GM21447 (cell line): ENCODE measurements around the gene EPS8L1.

Experiments used
- ATAC-seq: cut with Tn5 transposase; IDR thresholded peaks from one replicate; pipeline ENCODE4 v1.9.1; 2021; ENCODE audit not compliant: unreplicated experiment

Gene EPS8L1

DNA sequence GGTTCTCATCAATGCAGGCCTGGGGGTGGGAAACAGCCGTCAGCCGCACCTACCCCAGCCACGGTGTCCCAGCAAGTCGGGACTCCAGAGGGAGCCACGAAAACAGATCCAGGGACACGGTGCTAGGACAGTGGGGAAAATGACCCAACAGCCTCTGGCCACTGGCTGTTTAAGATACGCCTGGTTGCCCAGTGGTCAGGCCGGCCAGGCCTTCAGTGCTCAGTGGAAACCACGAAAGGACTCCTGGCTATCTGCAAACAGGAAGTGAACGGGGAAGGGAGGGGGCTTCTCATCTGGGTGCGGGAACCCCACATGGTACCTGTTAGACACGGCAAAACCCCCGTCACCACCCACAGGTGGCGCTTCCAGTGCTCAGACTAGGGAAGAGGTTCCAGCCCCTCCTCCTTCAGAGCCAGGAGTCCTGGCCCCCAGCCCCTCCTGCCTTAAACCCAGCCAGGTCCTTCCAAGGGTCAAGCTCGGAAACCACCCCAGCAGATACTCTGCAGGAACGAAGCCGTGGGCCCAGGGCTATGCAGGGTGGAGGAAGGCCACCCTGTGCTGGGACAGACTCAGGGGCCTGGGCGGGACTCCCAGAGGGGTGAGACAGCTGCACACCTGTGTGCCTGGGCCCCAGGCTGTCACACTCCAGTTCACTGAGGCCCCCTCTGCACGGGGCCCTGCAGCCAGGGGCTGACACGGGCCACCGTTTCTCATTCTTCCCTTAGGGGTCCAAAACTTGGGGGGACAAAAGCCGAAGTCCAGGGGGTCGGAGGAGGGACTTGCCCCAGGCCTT, 37.3 kb downstream of the EPS8L1 start:
- ATAC-seq = no peak

DNA sequence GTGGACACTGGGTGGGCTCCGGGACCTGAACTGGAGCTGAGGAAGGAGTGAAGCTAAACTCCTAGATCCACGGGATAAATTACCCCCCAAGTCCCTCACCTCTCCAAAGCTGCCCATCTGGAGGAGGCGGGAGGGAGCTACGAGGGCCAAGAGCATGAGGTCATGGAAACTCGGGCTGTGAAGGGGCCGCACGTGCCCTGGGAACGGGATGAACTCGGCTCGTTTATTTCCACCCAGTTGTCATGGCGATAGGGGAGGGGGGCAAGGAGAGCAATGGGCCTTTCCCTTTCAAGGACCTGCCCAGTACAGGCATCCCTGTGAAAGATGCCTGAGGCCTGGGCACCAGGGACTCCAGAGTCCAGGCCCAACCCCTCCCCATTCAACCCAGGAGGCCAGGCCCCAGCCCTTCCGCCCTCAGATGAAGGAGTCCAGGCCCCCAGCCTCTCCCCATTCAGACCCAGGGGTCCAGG, 37.9 kb downstream of the EPS8L1 start:
- no peak for ATAC-seq

GRCh38 chr19:55114566-55115145, 39.0 kb downstream of the EPS8L1 start:
- ATAC-seq = no peak

GRCh38 chr19:55115446-55116065, 39.9 kb downstream of the EPS8L1 start:
- no peak for ATAC-seq

- no peak for ATAC-seq
Observed at GRCh38 chr19:55116232-55116858, 40.7 kb downstream of the EPS8L1 start.

- peak; percentile 12 for ATAC-seq
Observed at GRCh38 chr19:55116859-55117662, 41.4 kb downstream of the EPS8L1 start, which contains the start of gene PPP1R12C. TSS of gene PPP1R12C (minus strand) at chr19:55117637. CDS start at chr19:55117543, 94 bp downstream.

DNA sequence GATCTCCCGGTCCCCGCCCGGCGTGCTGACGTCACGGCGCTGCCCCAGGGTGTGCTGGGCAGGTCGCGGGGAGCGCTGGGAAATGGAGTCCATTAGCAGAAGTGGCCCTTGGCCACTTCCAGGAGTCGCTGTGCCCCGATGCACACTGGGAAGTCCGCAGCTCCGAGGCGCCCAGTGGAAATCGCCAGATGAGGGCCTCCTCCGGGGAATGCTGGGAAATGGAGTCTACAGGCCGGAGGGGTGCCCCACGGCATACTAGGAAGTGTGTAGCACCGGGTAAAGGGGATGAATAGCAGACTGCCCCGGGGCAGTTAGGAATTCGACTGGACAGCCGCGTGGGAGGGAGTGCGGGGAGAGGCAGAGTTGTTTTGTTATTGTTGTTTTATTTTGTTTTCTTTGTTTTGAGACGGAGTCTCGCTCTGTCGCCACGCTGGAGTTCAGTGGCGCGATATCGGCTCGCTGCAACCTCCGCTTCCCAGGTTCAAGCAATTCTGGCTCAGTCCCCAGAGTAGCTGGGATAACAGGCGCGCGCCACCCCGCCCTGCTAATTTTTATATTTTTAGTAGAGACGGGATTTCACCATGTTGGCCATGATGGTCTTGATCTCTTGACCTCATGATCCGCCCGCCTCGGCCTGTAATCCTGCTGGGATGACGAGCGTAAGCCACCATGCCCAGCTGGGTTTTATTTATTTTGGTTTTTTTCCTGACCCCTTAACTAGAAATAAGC, 42.2 kb downstream of the EPS8L1 start:
- ATAC-seq = peak; percentile 85

GRCh38 chr19:55118401-55118991, 42.8 kb downstream of the EPS8L1 start:
- no peak for ATAC-seq

- no peak for ATAC-seq
Observed at GRCh38 chr19:55119053-55119452, 43.4 kb downstream of the EPS8L1 start.

DNA sequence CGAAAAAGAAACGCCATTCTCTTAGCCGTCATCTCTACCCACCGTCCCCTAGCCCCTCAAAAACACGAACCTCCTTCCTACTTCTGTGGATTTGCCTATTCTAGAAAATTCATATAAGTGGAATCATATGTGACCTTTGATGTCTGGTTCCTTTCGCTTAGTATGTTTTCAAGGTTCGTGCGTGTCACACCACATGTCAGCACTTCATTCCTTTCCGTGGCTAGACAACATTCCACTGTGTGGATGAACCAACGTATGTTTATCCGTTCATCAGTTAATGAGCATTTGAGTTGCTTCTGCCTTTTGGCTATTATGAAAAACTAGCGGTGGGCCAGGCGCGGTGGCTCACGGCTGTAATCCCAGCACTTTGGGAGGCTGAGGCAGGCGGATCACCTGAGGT, 55.8 kb downstream of the EPS8L1 start:
- ATAC-seq = no peak

GRCh38 chr19:55132453-55133129, 56.9 kb downstream of the EPS8L1 start:
- ATAC-seq = no peak

- no peak for ATAC-seq
Observed at GRCh38 chr19:55133639-55134444, 58.2 kb downstream of the EPS8L1 start.

- ATAC-seq = no peak
Observed at GRCh38 chr19:55134736-55135135, 59.1 kb downstream of the EPS8L1 start.

DNA sequence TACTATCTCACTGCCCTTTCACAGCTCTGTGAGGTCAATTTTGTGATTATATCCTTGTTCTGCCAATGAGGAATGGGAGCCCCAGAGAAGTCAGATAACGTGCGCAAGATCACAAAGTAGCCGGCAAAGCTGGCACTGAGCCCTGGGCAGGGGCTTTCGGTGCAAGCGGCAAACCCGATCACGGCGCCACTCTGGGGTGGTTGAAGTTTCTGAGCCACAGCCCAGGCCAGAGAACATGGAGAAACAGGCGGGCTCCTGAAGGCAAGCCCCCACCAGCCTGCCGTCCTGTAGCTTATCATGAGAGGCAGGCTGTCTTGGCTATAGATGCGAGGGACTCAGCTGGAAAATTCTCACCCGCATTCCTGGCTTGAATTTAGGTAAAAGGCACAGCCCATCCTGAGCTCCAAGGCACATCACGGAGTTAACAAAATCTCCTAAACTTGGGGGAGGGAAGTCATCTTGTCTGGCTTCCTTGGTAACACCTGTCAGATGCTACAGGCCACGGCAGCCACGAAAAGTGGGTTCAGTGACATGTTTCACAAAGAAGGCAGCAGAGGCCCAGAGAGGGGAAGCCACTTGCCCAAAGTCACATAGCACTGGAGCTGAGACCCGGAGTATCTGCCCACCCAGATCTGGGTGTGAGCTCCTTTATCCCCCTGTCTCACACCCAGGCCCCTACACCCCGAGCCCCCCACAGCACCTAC, 60.9 kb downstream of the EPS8L1 start:
- no peak for ATAC-seq
